Measurements from ENCODE around the gene GABRR3.

- TF ChIP-seq CTCF (optimal IDR thresholded peaks at IDR 0.05 in 1 of 3, IDR thresholded peaks at IDR 0.05 in 1 of 3, conservative IDR thresholded peaks at IDR 0.05 in 1 of 3; ENCODE audit: extremely low read depth in 1 of 3, insufficient read depth in 2 of 3, low read length in 3 of 3) (no peak), EZH2 (IDR thresholded peaks at IDR 0.05; ENCODE audit: low read length) (no peak)
Measured at GRCh38 chr3:97956051-97956450, 79.1 kb downstream of the GABRR3 start.
